Cardiac muscle cell (in vitro differentiated cells and primary cell): ENCODE data around the gene ALDH5A1. TPM values are rescaled to one million over a fixed set of nuclear protein-coding genes. Genes with fewer than 3 reads are reported as not detected.
A peak's percentile ranks its signal among the peaks of the same experiment; 100 is the strongest.

Experiments used
- DNase-seq, 2 donors: peaks; one replicate each; pipeline versions ENCODE4 v3.0.0 to v3.0.0-alpha.2; 2010 to 2017; ENCODE audit warnings: low read depth in 1 of 2, low spot score in 1 of 2
- H3K27ac ChIP-seq: fragments of 200-600 bp; sonication (generic); 2 replicates; pipeline ENCODE4 v1.5.1; 2016
- H3K27me3 ChIP-seq: fragments of 200-600 bp; sonication (generic); 2 replicates; pipeline ENCODE4 v1.6.0; 2016; ENCODE audit warnings: control low read depth
- H3K36me3 ChIP-seq: fragments of 200-600 bp; sonication (generic); 2 replicates; pipeline ENCODE4 v1.5.1; 2016; ENCODE audit warnings: control low read depth
- H3K4me1 ChIP-seq: fragments of 200-600 bp; sonication (generic); 2 replicates; pipeline ENCODE4 v1.8.1; 2017; ENCODE audit warnings: low read depth, mild to moderate bottlenecking, mixed run types
- H3K4me3 ChIP-seq: fragments of 200-600 bp; sonication (generic); 2 replicates; pipeline ENCODE4 v1.5.1; 2016; ENCODE audit warnings: mild to moderate bottlenecking
- H3K9me3 ChIP-seq: fragments of 200-600 bp; sonication (generic); 2 replicates; pipeline ENCODE4 v1.5.1; 2017; ENCODE audit warnings: low read depth, mild to moderate bottlenecking, control low read depth
- CTCF ChIP-seq: IDR thresholded peaks from 2 replicates; pipeline ENCODE4 v1.5.1; 2012; ENCODE audit warnings: low read depth, mild to moderate bottlenecking, low read length
- polyA plus RNA-seq: library from polyadenylated mRNA; unstranded; fragments of >200 nt; fragmentation: Nextera tagmentation; extraction: Ambion mirVana; gene quantifications from 2 replicates; pipeline ENCODE4 v1.2.1, GENCODE V29; 2016
- total RNA-seq: library from RNA; depleted of rRNA; stranded (reverse); fragments of >200 nt; gene quantifications from 2 replicates; pipeline ENCODE4 v1.2.3, GENCODE V29; 2016

The ALDH5A1 gene
- total and polyA plus RNA-seq, 2 experiments from 2014 or later = 10.4 to 15.0 TPM

- peaks cover 3% of the 10 kb centered on the region for H3K4me1 ChIP-seq
- H3K27me3 ChIP-seq = no peaks in the 10 kb centered on the region
- no peaks in the 10 kb centered on the region for H3K36me3 ChIP-seq
- H3K27ac ChIP-seq = no peak overlapping the region
- no peaks in the 10 kb centered on the region for H3K9me3 ChIP-seq
- no peak overlapping the region for H3K4me3 ChIP-seq
- DNase-seq = no peak
- TF ChIP-seq CTCF = no peak
These were observed 81.7 kb downstream of the ALDH5A1 start for GRCh38 chr6:24576447-24576846.

- H3K4me3 ChIP-seq = no peak overlapping the region
- no peaks in the 10 kb centered on the region for H3K27me3 ChIP-seq
- no peaks in the 10 kb centered on the region for H3K36me3 ChIP-seq
- peak; percentile 92 for TF ChIP-seq CTCF
- no peaks in the 10 kb centered on the region for H3K9me3 ChIP-seq
- H3K27ac ChIP-seq = no peak overlapping the region
- DNase-seq = peak; percentile 77 to 87
- peaks cover 43% of the 10 kb centered on the region for H3K4me1 ChIP-seq
These were observed 86.4 kb downstream of the ALDH5A1 start for GRCh38 chr6:24581084-24581669.

- peaks cover 51% of the 10 kb centered on the region for H3K4me1 ChIP-seq
- H3K27ac ChIP-seq = peak overlapping the region; percentile 95
- TF ChIP-seq CTCF = peak; percentile 75
- H3K27me3 ChIP-seq = no peaks in the 10 kb centered on the region
- peak overlapping the region; percentile 12 for H3K4me3 ChIP-seq
- DNase-seq = peak; percentile 61 to 92
- H3K36me3 ChIP-seq = no peaks in the 10 kb centered on the region
- no peaks in the 10 kb centered on the region for H3K9me3 ChIP-seq
These were observed 89.0 kb downstream of the ALDH5A1 start for GRCh38 chr6:24583463-24584381.

GRCh38 chr6:24584382-24584720 lies 89.6 kb downstream of the ALDH5A1 start:
- no peaks in the 10 kb centered on the region for H3K9me3 ChIP-seq
- peak overlapping the region; percentile 7 for H3K4me3 ChIP-seq
- H3K27me3 ChIP-seq = no peaks in the 10 kb centered on the region
- peak overlapping the region; percentile 95 for H3K27ac ChIP-seq
- H3K36me3 ChIP-seq = no peaks in the 10 kb centered on the region
- H3K4me1 ChIP-seq = peaks cover 51% of the 10 kb centered on the region
- TF ChIP-seq CTCF = no peak
- peak in 1 of 2 donors; percentile 77 for DNase-seq

Other genes with a start within 250 kb of the ALDH5A1 start
- gene DCDC2, start 136.9 kb upstream of the ALDH5A1 start, total RNA-seq = 0.04 and 0.06 TPM in 2 replicates
- gene DCDC2, start 136.9 kb upstream of the ALDH5A1 start, polyA plus RNA-seq = 0.64 TPM in 1 of 2 replicates, not detected in the other
- 34.9 and 35.6 TPM in 2 replicates for gene MRS2, start 92.0 kb upstream of the ALDH5A1 start, total RNA-seq
- 36.5 and 45.9 TPM in 2 replicates for gene MRS2, start 92.0 kb upstream of the ALDH5A1 start, polyA plus RNA-seq
- gene GPLD1, start 5.4 kb upstream of the ALDH5A1 start, total RNA-seq = 1.1 and 4.8 TPM in 2 replicates
- 0.39 and 3.6 TPM in 2 replicates for gene GPLD1, start 5.4 kb upstream of the ALDH5A1 start, polyA plus RNA-seq
- gene KIAA0319, start 151.2 kb downstream of the ALDH5A1 start, total RNA-seq = 5.2 and 6.2 TPM in 2 replicates
- gene KIAA0319, start 151.2 kb downstream of the ALDH5A1 start, polyA plus RNA-seq = 6.0 and 6.6 TPM in 2 replicates
- 36.6 and 46.6 TPM in 2 replicates for gene TDP2, start 171.9 kb downstream of the ALDH5A1 start, total RNA-seq
- gene TDP2, start 171.9 kb downstream of the ALDH5A1 start, polyA plus RNA-seq = 59.0 and 68.7 TPM in 2 replicates
- 29.0 and 30.7 TPM in 2 replicates for gene ACOT13, start 172.1 kb downstream of the ALDH5A1 start, total RNA-seq
- gene ACOT13, start 172.1 kb downstream of the ALDH5A1 start, polyA plus RNA-seq = 127 and 173 TPM in 2 replicates
- 52.7 and 59.7 TPM in 2 replicates for gene C6orf62, start 224.2 kb downstream of the ALDH5A1 start, total RNA-seq
- gene C6orf62, start 224.2 kb downstream of the ALDH5A1 start, polyA plus RNA-seq = 52.8 and 59.6 TPM in 2 replicates